ENCODE results near the gene BNIP2.

Gene BNIP2, protein sequence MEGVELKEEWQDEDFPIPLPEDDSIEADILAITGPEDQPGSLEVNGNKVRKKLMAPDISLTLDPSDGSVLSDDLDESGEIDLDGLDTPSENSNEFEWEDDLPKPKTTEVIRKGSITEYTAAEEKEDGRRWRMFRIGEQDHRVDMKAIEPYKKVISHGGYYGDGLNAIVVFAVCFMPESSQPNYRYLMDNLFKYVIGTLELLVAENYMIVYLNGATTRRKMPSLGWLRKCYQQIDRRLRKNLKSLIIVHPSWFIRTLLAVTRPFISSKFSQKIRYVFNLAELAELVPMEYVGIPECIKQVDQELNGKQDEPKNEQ

GRCh38 chr15:59688782-59689625, at the start of gene BNIP2:
Gene BNIP2 (minus strand): TSS chr15:59689320. CDS start chr15:59682457, 6,863 bp downstream.
- peak; percentile 98 for DNase-seq

DNA sequence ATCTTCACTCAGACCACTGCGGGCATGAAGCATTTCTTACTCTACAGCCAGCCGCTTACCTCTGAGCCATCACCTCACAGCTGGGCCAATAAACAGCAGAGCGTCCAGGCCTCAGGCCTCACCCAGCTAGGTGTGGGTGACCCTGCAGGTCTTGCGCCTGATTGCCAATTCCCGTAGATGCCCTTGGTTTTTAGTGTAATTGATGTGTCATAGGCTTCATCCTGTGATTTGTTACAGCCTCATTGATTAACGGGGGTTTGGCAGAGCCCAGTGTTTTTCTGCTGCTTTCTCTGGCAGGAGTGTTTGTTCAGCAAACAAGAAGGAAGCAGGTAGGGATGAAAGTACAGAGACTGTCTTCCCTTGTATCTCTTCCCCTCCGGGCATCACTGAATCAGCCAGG, 49.6 kb upstream of the BNIP2 start:
- DNase-seq, result peak; percentile 60

GRCh38 chr15:59736181-59736580, 47.1 kb upstream of the BNIP2 start:
- peak; percentile 6 for DNase-seq

DNA sequence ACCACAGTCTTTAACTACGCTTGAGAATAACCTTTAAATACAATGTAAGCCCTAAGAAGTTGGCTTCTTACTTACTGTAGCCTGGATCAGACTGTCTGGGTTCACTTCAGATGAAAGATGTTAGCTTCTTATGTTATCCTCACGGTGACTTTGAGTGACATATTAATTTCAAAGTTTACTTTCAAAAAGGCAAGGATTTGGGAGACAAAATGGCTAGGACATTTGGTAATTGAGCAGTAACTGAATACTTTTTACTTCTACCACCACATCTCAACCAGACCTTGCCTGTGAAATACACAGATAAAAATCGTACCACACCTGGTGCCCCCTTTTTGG, 36.0 kb upstream of the BNIP2 start:
- no peak for DNase-seq

DNA sequence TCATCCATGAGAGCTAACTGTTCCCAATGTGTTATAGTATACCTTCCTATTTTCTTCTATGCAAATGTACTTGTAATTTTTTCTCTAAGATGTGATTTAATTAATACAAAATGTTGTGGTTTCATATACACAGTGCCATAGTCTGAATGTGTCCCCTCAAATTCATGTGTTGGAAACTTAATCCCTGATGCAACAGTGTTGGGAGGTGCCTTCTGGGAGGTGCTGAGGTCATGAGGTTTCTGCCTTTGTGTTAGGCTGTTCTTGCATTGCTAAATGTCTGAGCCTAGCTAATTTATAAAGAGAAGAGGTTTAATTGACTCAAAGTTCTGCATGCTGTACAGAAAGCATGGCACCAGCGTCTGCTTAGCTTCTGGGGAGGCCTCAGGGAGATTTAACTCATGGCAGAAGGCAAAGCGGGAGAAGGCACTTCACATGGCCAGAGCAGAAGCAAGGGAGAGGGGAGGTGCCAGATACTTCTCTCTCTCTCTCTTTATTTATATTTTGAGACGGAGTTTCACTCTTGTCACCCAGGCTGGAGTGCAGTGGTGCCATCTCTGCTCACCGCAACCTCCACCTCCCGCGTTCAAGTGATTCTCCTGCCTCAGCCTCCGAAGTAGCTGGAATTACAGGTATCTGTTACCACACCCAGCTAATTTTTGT, 34.7 kb upstream of the BNIP2 start:
- no peak for DNase-seq

- DNase-seq, result no peak
Observed at GRCh38 chr15:59722476-59722875, 33.4 kb upstream of the BNIP2 start.

- no peak for DNase-seq
Observed at GRCh38 chr15:59722037-59722436, 32.9 kb upstream of the BNIP2 start.

GRCh38 chr15:59721411-59721810, 32.3 kb upstream of the BNIP2 start:
- DNase-seq, result no peak

- DNase-seq, result no peak
Observed at GRCh38 chr15:59713177-59713576, 24.1 kb upstream of the BNIP2 start.

- DNase-seq, result no peak
Observed at GRCh38 chr15:59711451-59712243, 22.5 kb upstream of the BNIP2 start.

DNA sequence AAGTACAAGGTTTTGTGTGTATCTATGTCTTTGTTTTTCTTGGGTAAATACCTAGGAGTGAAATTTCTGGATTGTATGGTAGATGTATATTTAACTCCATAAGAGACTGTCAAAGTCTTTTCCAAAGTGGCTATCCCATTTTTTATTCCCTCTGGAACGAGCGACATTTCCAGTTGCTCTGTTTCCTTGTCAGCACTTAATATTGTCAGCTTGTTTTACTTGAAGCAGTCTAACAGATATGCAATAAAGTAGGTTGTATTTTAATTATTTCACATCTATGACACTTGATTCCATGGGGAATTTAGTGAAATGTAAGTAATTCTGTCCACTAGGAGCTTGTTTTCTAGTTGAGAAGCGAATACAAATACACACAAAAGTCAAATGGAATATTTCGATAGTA, 18.5 kb upstream of the BNIP2 start:
- no peak for DNase-seq

GRCh38 chr15:59703979-59704796, 15.1 kb upstream of the BNIP2 start:
- DNase-seq, result no peak

- DNase-seq, result no peak
Observed at GRCh38 chr15:59702351-59702750, 13.2 kb upstream of the BNIP2 start.

GRCh38 chr15:59701880-59702279, 12.8 kb upstream of the BNIP2 start:
- DNase-seq, result no peak

DNA sequence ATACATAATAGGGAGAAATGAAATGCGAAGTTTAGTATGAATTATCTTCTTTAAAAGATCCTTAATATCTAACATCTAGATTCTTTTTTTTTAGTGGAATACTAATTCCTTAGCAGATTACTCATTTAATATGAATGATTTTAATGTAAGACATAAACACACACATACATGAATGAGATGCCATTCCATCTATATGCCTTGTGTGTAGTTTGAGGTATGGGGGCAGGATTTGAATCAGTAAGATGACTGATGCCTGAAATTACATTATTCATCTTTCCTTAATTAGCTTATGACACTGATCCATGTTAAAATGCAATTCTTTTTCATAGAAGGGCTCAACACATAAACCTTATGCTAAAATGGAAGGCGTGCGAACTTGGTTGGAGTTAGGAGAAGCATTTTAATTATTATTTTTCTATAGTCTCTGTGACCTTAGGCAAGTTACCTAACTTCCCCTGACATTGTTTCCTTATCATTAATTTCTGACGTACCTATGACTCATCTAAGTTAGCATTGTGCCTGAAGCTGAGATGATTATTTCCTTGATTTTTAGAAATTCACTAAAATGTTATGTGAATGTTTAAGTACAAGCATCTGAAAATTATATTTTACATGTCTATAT, 10.8 kb upstream of the BNIP2 start:
- DNase-seq, result no peak

- peak; percentile 20 for DNase-seq
Observed at GRCh38 chr15:59698065-59698464, 8.9 kb upstream of the BNIP2 start.

DNA sequence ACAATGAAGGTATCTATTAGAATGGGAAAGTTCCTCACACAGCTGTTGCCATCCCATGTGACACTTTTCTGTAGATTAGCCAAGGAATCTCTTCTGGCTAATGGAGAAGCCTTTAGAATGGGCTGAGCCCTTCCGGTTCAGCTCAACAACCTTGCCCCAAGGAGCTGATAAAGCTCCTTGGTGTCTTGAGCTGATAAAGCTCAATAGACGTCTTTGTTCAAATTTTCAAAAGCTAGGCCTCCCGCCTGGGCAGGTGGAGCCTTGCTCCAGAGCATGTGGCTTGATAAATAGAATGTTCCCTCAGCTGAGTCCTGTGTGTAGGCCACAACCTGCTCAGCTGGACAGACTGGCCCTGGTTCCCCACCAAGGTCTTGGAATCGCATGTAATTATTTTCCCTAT, 7.2 kb upstream of the BNIP2 start:
- DNase-seq, result no peak

DNA sequence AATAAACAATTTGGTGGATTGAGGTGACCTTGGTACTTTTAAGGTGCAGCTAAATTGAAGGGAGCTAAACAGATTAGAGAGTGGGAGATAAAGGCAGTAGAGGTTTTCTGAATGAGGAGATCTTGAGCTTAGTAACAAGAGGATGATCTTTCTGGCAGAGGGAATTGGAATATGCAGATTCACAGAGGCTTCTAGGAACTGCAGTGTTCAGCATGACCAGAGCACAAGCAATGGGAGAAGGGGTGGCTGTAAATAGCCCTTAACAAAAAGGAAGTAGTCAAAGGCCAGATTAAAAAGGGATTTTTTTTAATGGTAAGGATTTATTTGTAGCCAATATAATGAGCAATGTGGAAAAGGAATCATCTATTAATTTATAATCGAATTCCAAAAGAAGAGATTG, 5.7 kb upstream of the BNIP2 start:
- no peak for DNase-seq

- peak; percentile 66 for DNase-seq
Observed at GRCh38 chr15:59691194-59691805, 2.2 kb upstream of the BNIP2 start.

- DNase-seq, result peak; percentile 88
Observed at GRCh38 chr15:59689626-59690236, 611 bp upstream of the BNIP2 start.

DNA sequence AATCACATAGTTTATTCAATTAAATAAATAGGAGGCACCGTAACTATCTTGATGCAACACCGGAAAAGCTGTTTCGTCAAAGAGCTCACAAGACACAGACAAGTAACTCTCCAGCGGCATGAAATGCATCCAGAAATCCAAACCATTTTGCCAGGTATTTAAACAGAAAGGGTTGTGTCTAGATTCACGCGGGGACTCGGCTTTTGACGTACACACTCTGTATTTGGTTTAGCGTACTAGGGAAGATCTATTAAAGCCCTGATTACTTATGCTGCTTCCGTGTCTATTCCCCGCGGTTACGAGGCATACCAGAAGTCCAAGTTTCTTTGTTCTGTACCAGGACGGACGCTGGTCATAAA, 718 bp downstream of the BNIP2 start:
- DNase-seq, result peak; percentile 75
